CD14-positive monocyte (primary cell): ENCODE measurements around the gene HOXD13. TPM values are rescaled to one million over a fixed set of nuclear protein-coding genes. Genes with fewer than 3 reads are reported as not detected.

Source experiments
- DNase-seq, 3 donors: peaks; one replicate each; pipeline ENCODE4 v3.0.0-alpha.2; 2011 to 2022
- H2AFZ ChIP-seq: 2 replicates; pipeline ENCODE4 v1.6.0; 2012; ENCODE audit warnings: mild to moderate bottlenecking, low read depth, low read length, inconsistent platforms; ENCODE audit not compliant: insufficient read depth, poor library complexity, severe bottlenecking
- H3K27ac ChIP-seq, 2 donors: 1 replicate in 1 of 2; 2 replicates in 1 of 2; pipeline ENCODE4 v1.5.1; 2012 to 2013; ENCODE audit warnings: low read length in 2 of 2, control low read depth in 1 of 2, inconsistent platforms in 1 of 2, low read depth in 1 of 2, mild to moderate bottlenecking in 1 of 2
- H3K27me3 ChIP-seq, 2 donors: one replicate each; pipeline versions ENCODE4 v1.6.0 to v1.6.1; 2011 to 2013; ENCODE audit warnings: low read length in 2 of 2; ENCODE audit not compliant: control insufficient read depth in 2 of 2, insufficient read depth in 2 of 2
- H3K36me3 ChIP-seq, 2 donors: replicated peaks in 1 of 2; 1 replicate in 1 of 2; 2 replicates in 1 of 2; pipeline versions ENCODE4 v1.5.1 to v1.6.1; 2012 to 2013; ENCODE audit warnings: low read length in 2 of 2, control low read depth in 1 of 2, inconsistent platforms in 1 of 2, mild to moderate bottlenecking in 1 of 2; ENCODE audit not compliant: insufficient read depth in 2 of 2, control insufficient read depth in 1 of 2
- H3K4me1 ChIP-seq, 2 donors: 1 replicate in 1 of 2; 2 replicates in 1 of 2; pipeline versions ENCODE4 v1.5.1 to v1.6.1; 2012 to 2013; ENCODE audit warnings: low read length in 2 of 2, control low read depth in 1 of 2, inconsistent platforms in 1 of 2, mild to moderate bottlenecking in 1 of 2, moderate library complexity in 1 of 2; ENCODE audit not compliant: insufficient read depth in 2 of 2, control insufficient read depth in 1 of 2
- H3K4me2 ChIP-seq: replicated peaks from 2 replicates; pipeline ENCODE3; 2012; ENCODE audit warnings: low read length, moderate library complexity, mild to moderate bottlenecking; ENCODE audit not compliant: poor library complexity, severe bottlenecking; ENCODE audit errors: extremely low read depth
- H3K4me3 ChIP-seq, 3 experiments: fragments of 200-600 bp in 1 of 3; sonication (generic) in 1 of 3; replicated peaks in 1 of 3; 1 replicate in 2 of 3; 2 replicates in 1 of 3; pipeline ENCODE4 v1.5.1; 2011 to 2013; ENCODE audit warnings: low read length in 3 of 3, mild to moderate bottlenecking in 3 of 3, control low read depth in 2 of 3, low read depth in 2 of 3, inconsistent platforms in 1 of 3, moderate library complexity in 1 of 3
- H3K79me2 ChIP-seq: 2 replicates; pipeline ENCODE4 v1.6.0; 2012; ENCODE audit warnings: mild to moderate bottlenecking, control low read depth, inconsistent platforms, low read length, moderate library complexity; ENCODE audit not compliant: insufficient read depth
- H3K9ac ChIP-seq: 2 replicates; pipeline ENCODE4 v1.6.0; 2017; ENCODE audit warnings: low read length, mild to moderate bottlenecking; ENCODE audit not compliant: insufficient read depth, poor library complexity, severe bottlenecking
- H3K9me3 ChIP-seq, 2 donors: replicated peaks in 1 of 2; 1 replicate in 1 of 2; 2 replicates in 1 of 2; pipeline versions ENCODE4 v1.5.1 to v1.6.1; 2012 to 2013; ENCODE audit warnings: low read length in 2 of 2, control low read depth in 1 of 2; ENCODE audit not compliant: control insufficient read depth in 1 of 2, insufficient read depth in 1 of 2
- H4K20me1 ChIP-seq: 2 replicates; pipeline ENCODE4 v1.6.0; 2012; ENCODE audit warnings: mild to moderate bottlenecking, low read length, control low read depth, moderate library complexity; ENCODE audit not compliant: insufficient read depth
- H3K27ac Mint-ChIP-seq, 7 donors: one replicate each; pipeline ENCODE4 v1.8.0; 2020; ENCODE audit warnings: mild to moderate bottlenecking in 7 of 7, mixed read lengths in 7 of 7, moderate library complexity in 6 of 7, inconsistent platforms in 2 of 7
- H3K27me3 Mint-ChIP-seq, 3 donors: one replicate each; pipeline ENCODE4 v1.8.0; 2021 to 2022; ENCODE audit warnings: low read depth in 3 of 3, mild to moderate bottlenecking in 3 of 3, mixed read lengths in 3 of 3, moderate library complexity in 3 of 3, inconsistent platforms in 1 of 3
- H3K36me3 Mint-ChIP-seq, 2 donors: one replicate each; pipeline ENCODE4 v1.8.0; 2020; ENCODE audit warnings: mixed read lengths in 2 of 2, inconsistent platforms in 1 of 2, mild to moderate bottlenecking in 1 of 2
- H3K4me1 Mint-ChIP-seq: one replicate; pipeline ENCODE4 v1.8.0; 2020; ENCODE audit warnings: mild to moderate bottlenecking, mixed read lengths
- H3K4me3 Mint-ChIP-seq, 2 donors: one replicate each; pipeline ENCODE4 v1.8.0; 2020; ENCODE audit warnings: mild to moderate bottlenecking in 2 of 2, mixed read lengths in 2 of 2, moderate library complexity in 1 of 2
- H3K9me3 Mint-ChIP-seq, 7 donors: one replicate each; pipeline ENCODE4 v1.8.0; 2020 to 2022; ENCODE audit warnings: mixed read lengths in 7 of 7, mild to moderate bottlenecking in 6 of 7, moderate library complexity in 6 of 7, inconsistent platforms in 2 of 7
- WGBS: methylation state at CpG from one replicate; pipeline ENCODE4 v1.1.5; 2013; ENCODE audit warnings: missing lambda C conversion rate; ENCODE audit not compliant: insufficient coverage; 5-methylcytosine and 5-hydroxymethylcytosine counted together
- intact Hi-C, 2 donors: fragments of 100-400 bp; cut with micrococcal nuclease; formaldehyde crosslinking; loops; one replicate each; pipeline versions ENCODE4 v1.15.0 to v1.15.1; 2023
- polyA plus RNA-seq, 3 donors: library from polyadenylated mRNA; depleted of rRNA in 1 of 3; unstranded in 2 of 3; stranded (reverse) in 1 of 3; fragments of 300-500 nt in 2 of 3; fragments of >200 nt in 1 of 3; fragmentation: Illumina TruSeq in 2 of 3; gene quantifications; 1 replicate in 2 of 3; 2 replicates in 1 of 3; pipeline ENCODE4 v1.2.3, GENCODE V29; 2012 to 2021
- TF ChIP-seq, protein P1 (sequence below): fragments of 200-600 bp; IDR thresholded peaks from one replicate; pipeline ENCODE4 v1.8.0; 2022; ENCODE audit warnings: antibody characterized with exemption, mild to moderate bottlenecking

Gene HOXD13
- polyA plus RNA-seq, 3 donors, result not detected

DNA sequence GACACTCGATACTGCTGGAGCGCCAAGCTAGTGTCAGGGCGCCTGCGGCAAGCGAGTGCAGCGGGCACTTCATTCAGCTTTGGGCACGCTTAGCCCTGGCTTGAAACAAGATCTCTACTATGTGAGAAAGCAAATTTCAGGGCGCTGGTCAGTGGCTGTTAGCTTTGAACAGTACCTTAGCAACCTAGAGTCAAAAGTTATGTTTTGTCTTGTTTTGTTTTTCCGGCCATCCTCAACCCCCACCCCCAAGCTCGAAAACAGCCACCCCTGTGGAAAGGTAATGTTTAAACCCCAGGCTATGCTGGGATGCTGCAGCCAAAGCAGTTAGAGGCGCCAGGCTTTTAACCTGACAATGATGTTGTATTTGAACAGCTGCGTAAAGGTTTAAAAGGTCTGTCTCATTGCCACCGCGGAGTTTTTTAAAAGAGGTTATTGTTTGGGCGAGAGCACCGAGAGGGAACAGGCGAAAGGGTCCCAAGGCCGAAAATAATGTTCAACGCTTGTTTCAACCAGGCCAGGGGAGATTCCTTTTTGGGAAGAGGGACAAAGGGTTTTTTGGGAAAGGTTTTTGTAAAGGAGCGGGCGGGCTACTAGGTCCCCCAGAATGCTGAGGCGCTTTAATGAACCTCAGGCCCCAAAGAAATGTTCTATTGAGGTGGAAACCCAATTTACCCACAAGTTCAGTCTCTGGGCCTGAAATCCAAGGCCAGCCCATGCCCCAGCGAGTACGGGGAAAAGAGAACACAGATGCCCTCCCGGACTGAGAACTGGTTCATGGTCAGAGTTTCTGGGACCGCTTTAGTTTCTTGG is 21.8 kb downstream of the HOXD13 start:
- H3K27ac Mint-ChIP-seq, result no peak overlapping the region

DNA sequence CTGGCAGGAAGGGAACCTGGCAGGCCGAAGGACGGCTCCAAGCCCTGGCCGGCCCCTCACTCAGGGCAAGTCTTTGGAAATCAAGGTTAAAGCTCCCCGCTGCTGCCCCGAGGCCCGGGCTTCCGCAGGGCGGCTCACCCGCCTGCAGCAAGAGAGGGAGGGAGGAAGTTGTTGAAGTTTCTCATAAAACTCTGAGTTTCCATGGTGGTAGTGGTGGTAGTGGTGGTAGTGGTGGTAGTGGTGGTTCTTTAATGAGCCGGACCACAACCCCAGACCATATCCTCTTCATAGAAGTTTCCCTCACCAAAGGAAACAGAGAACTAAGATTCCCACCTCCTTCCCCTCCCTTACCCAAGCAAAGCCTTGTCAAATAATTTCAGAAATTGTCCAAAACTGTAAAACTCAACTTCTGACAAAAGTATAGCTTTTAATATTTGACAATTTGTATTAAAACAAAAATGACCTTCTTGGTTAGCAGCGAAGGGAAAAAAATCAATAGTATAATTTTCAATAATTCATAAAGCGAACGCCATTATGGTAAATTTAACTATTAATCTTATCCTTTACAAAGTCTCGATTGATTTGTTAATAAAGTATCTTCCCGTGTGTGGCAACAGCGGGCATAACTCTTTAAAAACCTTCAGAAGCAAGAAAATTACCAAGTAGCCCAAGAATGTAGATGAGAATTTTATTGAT is 22.6 kb downstream of the HOXD13 start:
- Histone ChIP-seq H3K36me3 (no peaks in the 10 kb centered on the region), H3K79me2 (no peaks in the 10 kb centered on the region), H3K27ac (no peak overlapping the region), H3K4me1 (no peaks in the 10 kb centered on the region), H4K20me1 (no peaks in the 10 kb centered on the region), H3K4me2 (no peak overlapping the region), H3K9ac (no peak overlapping the region), H3K27me3 (peaks cover 96 to 100% of the 10 kb centered on the region in 2 donors), H3K4me3 (no peak overlapping the region), H3K9me3 (peaks cover 13 to 75% of the 10 kb centered on the region in 2 donors), H2AFZ (no peak overlapping the region)
- intact Hi-C loops, result loop anchor here in 1 of 2 donors (5.0 kb wide), 1 partner anchor 38 kb away; no protein-coding TSS in a partner anchor
- Mint-ChIP-seq H3K27ac (no peak overlapping the region), H3K36me3 (peaks cover 2 to 11% of the 10 kb centered on the region in 2 donors), H3K9me3 (peaks cover 4 to 51% (median 31%) of the 10 kb centered on the region in 7 donors), H3K27me3 (peaks cover 95 to 99% (median 97%) of the 10 kb centered on the region in 3 donors), H3K4me1 (peaks cover 13% of the 10 kb centered on the region), H3K4me3 (peak overlapping the region in 1 of 2 donors; percentile 80)
- no peak for DNase-seq
- 3% methylated on average over 9 of the region's 16 CpGs for WGBS
- TF ChIP-seq, protein P1, sequence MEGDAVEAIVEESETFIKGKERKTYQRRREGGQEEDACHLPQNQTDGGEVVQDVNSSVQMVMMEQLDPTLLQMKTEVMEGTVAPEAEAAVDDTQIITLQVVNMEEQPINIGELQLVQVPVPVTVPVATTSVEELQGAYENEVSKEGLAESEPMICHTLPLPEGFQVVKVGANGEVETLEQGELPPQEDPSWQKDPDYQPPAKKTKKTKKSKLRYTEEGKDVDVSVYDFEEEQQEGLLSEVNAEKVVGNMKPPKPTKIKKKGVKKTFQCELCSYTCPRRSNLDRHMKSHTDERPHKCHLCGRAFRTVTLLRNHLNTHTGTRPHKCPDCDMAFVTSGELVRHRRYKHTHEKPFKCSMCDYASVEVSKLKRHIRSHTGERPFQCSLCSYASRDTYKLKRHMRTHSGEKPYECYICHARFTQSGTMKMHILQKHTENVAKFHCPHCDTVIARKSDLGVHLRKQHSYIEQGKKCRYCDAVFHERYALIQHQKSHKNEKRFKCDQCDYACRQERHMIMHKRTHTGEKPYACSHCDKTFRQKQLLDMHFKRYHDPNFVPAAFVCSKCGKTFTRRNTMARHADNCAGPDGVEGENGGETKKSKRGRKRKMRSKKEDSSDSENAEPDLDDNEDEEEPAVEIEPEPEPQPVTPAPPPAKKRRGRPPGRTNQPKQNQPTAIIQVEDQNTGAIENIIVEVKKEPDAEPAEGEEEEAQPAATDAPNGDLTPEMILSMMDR, result no peak

More for the DNA sequence above, 21.8 kb downstream of the HOXD13 start:
- Mint-ChIP-seq H3K27me3 (peaks cover 99% of the 10 kb centered on the region in 3 donors), H3K4me1 (peaks cover 13% of the 10 kb centered on the region), H3K36me3 (peaks cover 2 to 12% of the 10 kb centered on the region in 2 donors), H3K9me3 (peaks cover 4 to 57% (median 32%) of the 10 kb centered on the region in 7 donors), H3K4me3 (peak overlapping the region in 1 of 2 donors; percentile 73)
- H4K20me1 ChIP-seq, result no peaks in the 10 kb centered on the region
- H3K27ac ChIP-seq, result no peak overlapping the region
- no peak overlapping the region for H3K4me3 ChIP-seq
- H3K9me3 ChIP-seq, result peaks cover 13 to 78% of the 10 kb centered on the region in 2 donors
- no peak overlapping the region for H3K9ac ChIP-seq
- intact Hi-C loops, result loop anchor here in 1 of 2 donors (5.0 kb wide), 1 partner anchor 37 kb away; no protein-coding TSS in a partner anchor
- no peak overlapping the region for H3K4me2 ChIP-seq
- H3K79me2 ChIP-seq, result no peaks in the 10 kb centered on the region
- no peaks in the 10 kb centered on the region for H3K4me1 ChIP-seq
- H3K27me3 ChIP-seq, result peaks cover 96 to 100% of the 10 kb centered on the region in 2 donors
- WGBS, result 12% methylated on average over 18 of the region's 26 CpGs
- no peak for DNase-seq
- H2AFZ ChIP-seq, result no peak overlapping the region
- H3K36me3 ChIP-seq, result no peaks in the 10 kb centered on the region
- TF ChIP-seq, protein P1, result no peak
